Neuron (in vitro differentiated cells): Measurements from ENCODE around the gene HNRNPA0.

Experiments used
- H2AFZ ChIP-seq: one replicate; pipeline ENCODE4 v1.6.1; 2013; ENCODE audit warnings: low read depth, mild to moderate bottlenecking, inconsistent platforms, low read length, moderate library complexity
- H3K27me3 ChIP-seq: one replicate; pipeline ENCODE4 v1.6.1; 2013; ENCODE audit warnings: low read length; ENCODE audit not compliant: insufficient read depth
- H3K36me3 ChIP-seq: one replicate; pipeline ENCODE4 v1.6.1; 2013; ENCODE audit warnings: low read length; ENCODE audit not compliant: insufficient read depth
- H3K4me1 ChIP-seq: one replicate; pipeline ENCODE4 v1.6.1; 2013; ENCODE audit warnings: low read length; ENCODE audit not compliant: insufficient read depth
- H3K4me3 ChIP-seq: 2 replicates; pipeline ENCODE4 v1.5.1; 2013; ENCODE audit warnings: mild to moderate bottlenecking, low read length, moderate library complexity
- H3K9me3 ChIP-seq: one replicate; pipeline ENCODE4 v1.6.1; 2013; ENCODE audit warnings: low read length

The HNRNPA0 gene

DNA sequence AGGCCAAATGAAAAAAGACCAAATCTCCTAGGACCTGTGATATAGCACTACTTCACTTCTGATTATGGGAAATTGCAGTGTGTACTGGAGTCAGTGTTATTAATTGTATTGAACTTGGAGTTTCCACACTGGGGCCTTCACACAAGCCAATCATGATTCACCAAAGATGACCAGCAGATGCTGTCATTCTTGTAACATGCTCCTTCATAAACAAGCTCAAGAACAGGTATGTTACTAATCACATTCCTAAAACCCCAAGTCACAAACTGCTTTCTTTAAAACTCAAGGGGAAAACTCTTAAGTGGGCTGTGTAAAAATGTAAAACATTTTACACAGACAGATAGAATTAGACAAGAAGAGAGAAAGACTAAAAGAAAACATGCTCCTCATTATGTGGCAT, 23.8 kb downstream of the HNRNPA0 start:
- Histone ChIP-seq H3K4me3 (no peak overlapping the region), H3K9me3 (no peaks in the 10 kb centered on the region), H3K4me1 (peaks cover 11% of the 10 kb centered on the region), H3K36me3 (no peaks in the 10 kb centered on the region), H2AFZ (no peak overlapping the region), H3K27me3 (no peaks in the 10 kb centered on the region)

DNA sequence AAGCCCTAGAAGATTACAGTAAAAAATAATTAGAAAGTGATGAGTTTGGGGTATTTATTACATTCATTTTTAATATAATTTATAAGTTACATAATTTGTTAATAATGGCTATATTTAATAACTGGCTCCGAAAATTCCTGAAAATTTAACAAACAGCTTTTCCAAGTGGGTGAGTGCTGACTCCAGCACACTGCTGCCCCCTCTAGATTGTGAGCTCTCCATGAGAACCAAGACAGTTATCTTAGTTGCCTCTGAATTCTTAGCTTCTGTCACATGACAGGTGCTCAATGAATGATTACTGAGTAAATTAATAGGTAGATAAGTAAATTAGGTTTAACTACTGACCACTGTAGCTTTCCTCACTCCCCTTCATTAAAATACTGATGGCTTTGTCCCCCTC, 26.1 kb downstream of the HNRNPA0 start:
- Histone ChIP-seq H2AFZ (no peak overlapping the region), H3K27me3 (no peaks in the 10 kb centered on the region), H3K9me3 (no peaks in the 10 kb centered on the region), H3K4me3 (no peak overlapping the region), H3K36me3 (no peaks in the 10 kb centered on the region), H3K4me1 (no peaks in the 10 kb centered on the region)

DNA sequence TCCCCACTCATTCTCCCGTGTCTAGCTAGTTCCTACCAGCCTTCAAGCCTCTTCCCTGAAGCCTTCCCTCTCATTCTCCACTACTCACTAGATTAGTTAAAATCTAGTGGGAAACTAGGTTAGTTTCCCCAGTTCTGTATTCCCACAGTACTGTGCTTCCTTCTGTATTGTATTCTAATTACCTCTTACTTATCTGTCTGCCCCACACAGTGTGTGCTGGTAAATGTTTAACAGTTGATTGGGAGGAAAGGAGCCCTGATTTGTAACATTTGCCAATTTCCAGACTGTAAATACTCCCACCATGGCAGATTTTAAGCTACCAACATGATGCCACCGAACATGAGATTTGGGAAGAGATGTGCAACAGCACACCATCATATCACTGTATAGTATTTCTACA, 26.5 kb downstream of the HNRNPA0 start:
- Histone ChIP-seq H3K27me3 (no peaks in the 10 kb centered on the region), H3K4me1 (no peaks in the 10 kb centered on the region), H3K4me3 (no peak overlapping the region), H3K36me3 (no peaks in the 10 kb centered on the region), H3K9me3 (no peaks in the 10 kb centered on the region), H2AFZ (no peak overlapping the region)

DNA sequence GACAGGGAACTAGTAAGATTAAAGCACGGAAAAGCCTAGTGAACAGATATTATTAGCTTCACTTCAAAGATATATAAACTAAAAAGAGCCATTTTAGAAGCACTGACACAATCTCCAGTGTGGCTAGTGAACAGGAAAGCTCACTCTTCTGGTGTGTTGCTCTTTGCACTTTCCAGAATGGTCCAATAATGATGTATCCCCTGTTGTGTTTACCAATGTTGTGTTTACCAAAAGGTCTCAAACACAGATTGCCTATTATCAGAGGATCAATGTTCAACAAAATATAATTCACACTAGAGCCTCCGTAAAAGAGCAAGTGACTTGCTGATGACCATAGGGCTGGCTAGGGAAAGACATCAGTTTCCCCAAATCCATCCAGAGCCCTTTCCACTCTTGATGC, 29.9 kb downstream of the HNRNPA0 start:
- H3K4me1 ChIP-seq, result no peaks in the 10 kb centered on the region
- no peak overlapping the region for H2AFZ ChIP-seq
- no peaks in the 10 kb centered on the region for H3K9me3 ChIP-seq
- no peaks in the 10 kb centered on the region for H3K27me3 ChIP-seq
- H3K4me3 ChIP-seq, result no peak overlapping the region
- no peaks in the 10 kb centered on the region for H3K36me3 ChIP-seq

DNA sequence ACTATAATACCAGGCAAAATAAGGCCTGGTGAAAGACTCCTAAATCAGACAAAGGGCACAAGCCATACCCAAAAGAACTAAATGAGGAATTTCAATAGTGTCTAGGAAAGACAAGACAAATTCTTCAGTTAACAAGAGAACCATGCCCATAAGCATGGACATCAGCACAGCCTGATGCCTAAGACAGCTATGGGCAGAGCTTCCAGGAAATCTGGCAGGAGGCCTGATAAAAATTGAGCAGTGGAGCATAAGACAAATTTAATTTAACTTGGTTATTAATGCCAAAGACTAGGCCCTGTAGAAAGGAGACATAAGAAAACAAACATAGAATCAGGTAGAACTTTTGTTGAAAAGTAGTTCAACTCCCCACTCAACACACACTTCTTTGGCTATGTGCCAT, 35.6 kb downstream of the HNRNPA0 start:
- no peaks in the 10 kb centered on the region for H3K4me1 ChIP-seq
- no peaks in the 10 kb centered on the region for H3K9me3 ChIP-seq
- no peaks in the 10 kb centered on the region for H3K27me3 ChIP-seq
- no peak overlapping the region for H2AFZ ChIP-seq
- no peaks in the 10 kb centered on the region for H3K36me3 ChIP-seq
- H3K4me3 ChIP-seq, result no peak overlapping the region

DNA sequence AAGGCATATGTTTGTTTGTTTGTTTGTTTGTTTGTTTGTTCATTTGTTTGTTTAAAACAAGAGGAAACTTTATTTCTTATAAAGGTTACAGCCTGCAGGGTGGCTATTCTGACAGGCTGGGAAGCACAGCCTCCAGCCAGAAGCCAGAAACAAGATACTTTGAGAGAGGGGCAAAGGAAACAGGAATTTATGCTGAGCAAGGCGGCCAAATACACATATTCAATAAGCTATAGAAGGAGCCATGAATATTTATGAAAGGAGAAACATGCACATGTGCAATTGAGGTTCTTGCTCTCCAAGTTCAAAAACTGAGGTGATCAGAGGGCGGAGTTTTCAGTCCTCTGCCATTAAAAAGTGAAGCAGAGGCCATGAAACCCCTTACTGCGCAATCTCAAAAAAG, 37.8 kb downstream of the HNRNPA0 start:
- Histone ChIP-seq H3K27me3 (no peaks in the 10 kb centered on the region), H3K9me3 (no peaks in the 10 kb centered on the region), H3K36me3 (no peaks in the 10 kb centered on the region), H3K4me3 (no peak overlapping the region), H2AFZ (no peak overlapping the region), H3K4me1 (no peaks in the 10 kb centered on the region)

DNA sequence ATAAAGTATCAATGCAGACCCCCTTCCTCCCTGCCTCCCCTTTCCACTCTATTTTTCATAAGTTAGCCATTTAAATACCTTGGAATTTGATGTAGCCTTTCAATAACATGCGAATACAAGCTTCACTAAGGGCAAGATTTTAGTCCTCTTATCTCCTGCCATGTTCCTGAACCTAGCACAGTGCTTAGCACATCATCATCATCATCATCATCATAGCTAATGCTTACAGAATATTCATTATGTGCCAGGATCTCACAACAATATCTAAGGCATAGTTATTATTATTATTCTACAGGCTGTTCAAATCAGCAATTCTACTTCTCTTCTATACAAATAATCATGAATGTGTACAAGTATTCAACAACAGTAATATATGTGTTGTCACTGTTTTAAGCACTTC, 38.7 kb downstream of the HNRNPA0 start:
- H3K4me1 ChIP-seq, result no peaks in the 10 kb centered on the region
- no peaks in the 10 kb centered on the region for H3K9me3 ChIP-seq
- H2AFZ ChIP-seq, result no peak overlapping the region
- H3K4me3 ChIP-seq, result no peak overlapping the region
- no peaks in the 10 kb centered on the region for H3K27me3 ChIP-seq
- H3K36me3 ChIP-seq, result no peaks in the 10 kb centered on the region

DNA sequence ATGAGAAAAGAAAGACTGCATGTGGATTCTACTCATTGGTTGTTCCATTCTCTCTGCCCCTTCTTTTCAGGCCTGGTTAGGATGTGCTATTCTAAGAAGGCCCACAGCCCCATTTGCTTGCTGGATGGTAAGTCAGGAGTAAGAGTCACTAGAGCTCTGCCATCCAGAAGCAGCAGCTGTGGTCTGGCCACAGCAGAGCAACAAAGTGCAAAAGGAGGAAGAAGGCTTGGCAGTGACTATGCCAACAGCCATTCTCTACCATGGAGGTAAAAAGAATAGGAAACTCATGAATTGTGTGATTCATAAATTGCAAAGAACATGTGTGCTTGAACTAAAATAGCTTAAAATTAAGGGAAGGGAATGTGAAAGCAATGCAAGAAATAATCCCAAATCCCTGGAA, 39.2 kb downstream of the HNRNPA0 start:
- Histone ChIP-seq H3K9me3 (no peaks in the 10 kb centered on the region), H2AFZ (no peak overlapping the region), H3K4me3 (no peak overlapping the region), H3K36me3 (no peaks in the 10 kb centered on the region), H3K27me3 (no peaks in the 10 kb centered on the region), H3K4me1 (no peaks in the 10 kb centered on the region)

DNA sequence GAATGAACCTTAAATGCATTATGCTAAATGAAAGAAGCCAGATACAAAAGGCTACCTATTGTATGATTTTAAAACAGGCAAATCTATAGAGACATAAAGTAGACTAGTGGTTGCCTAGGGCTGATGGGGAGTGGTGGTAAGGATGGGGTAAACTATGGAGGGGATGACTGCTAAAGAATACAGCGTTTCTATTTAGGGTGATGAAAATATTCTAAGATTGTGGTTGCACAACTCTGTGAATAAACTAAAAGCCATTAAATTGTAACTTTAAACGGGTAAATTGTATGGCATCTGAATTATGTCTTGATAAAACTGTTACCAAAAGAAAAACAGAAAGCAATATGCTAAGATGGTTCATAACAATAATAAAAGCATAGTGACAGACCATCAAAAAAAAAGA, 39.7 kb downstream of the HNRNPA0 start:
- H3K4me3 ChIP-seq, result no peak overlapping the region
- no peaks in the 10 kb centered on the region for H3K9me3 ChIP-seq
- no peaks in the 10 kb centered on the region for H3K27me3 ChIP-seq
- H3K4me1 ChIP-seq, result no peaks in the 10 kb centered on the region
- no peak overlapping the region for H2AFZ ChIP-seq
- H3K36me3 ChIP-seq, result no peaks in the 10 kb centered on the region

DNA sequence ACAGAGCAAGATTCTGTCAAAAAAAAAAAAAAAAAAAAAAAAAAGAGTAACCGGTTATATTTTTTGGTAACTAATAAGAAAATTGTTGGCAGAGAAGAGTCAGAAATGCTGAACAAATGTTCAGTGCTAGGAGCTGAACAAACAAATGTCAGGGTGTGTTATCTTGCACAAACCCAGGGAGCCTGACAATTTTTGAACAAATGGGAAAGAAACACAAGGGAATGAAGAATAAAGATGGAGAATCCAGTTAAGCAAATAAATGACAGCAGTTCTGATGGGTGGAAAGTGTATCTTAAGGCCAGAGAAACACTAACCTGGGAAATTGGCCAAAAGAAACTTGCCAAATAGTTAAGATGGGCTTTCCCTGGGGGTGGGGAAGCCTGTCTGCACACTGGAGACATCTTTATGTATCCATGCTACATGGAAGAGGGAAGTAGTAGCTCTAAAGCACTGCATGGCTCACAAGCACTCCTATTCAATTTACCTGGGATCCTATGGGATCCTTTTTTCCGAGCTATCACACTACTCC, 42.0 kb downstream of the HNRNPA0 start:
- H3K36me3 ChIP-seq, result no peaks in the 10 kb centered on the region
- H3K4me1 ChIP-seq, result no peaks in the 10 kb centered on the region
- no peaks in the 10 kb centered on the region for H3K9me3 ChIP-seq
- no peak overlapping the region for H2AFZ ChIP-seq
- H3K4me3 ChIP-seq, result no peak overlapping the region
- H3K27me3 ChIP-seq, result no peaks in the 10 kb centered on the region

DNA sequence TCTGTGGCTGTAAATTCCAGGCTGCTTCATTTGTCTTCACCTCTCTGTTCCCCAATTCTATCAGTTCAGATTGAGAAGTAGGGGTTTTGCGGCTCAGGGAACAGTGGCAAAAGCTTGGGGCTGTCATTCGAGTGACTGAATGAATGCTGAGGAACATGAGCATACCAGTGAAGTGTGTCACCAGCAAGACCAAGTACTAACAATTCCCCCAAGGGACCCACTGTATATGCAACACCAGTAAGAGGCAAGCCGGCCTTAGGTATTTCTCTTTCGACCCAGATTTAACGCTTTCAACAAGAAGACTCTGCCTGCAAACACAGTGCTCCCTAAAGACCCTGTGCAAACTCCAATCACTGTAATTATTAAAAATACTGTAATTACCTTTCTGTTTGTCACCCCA, 44.1 kb downstream of the HNRNPA0 start:
- Histone ChIP-seq H3K4me3 (no peak overlapping the region), H3K27me3 (no peaks in the 10 kb centered on the region), H3K36me3 (no peaks in the 10 kb centered on the region), H3K9me3 (no peaks in the 10 kb centered on the region), H2AFZ (no peak overlapping the region), H3K4me1 (no peaks in the 10 kb centered on the region)

DNA sequence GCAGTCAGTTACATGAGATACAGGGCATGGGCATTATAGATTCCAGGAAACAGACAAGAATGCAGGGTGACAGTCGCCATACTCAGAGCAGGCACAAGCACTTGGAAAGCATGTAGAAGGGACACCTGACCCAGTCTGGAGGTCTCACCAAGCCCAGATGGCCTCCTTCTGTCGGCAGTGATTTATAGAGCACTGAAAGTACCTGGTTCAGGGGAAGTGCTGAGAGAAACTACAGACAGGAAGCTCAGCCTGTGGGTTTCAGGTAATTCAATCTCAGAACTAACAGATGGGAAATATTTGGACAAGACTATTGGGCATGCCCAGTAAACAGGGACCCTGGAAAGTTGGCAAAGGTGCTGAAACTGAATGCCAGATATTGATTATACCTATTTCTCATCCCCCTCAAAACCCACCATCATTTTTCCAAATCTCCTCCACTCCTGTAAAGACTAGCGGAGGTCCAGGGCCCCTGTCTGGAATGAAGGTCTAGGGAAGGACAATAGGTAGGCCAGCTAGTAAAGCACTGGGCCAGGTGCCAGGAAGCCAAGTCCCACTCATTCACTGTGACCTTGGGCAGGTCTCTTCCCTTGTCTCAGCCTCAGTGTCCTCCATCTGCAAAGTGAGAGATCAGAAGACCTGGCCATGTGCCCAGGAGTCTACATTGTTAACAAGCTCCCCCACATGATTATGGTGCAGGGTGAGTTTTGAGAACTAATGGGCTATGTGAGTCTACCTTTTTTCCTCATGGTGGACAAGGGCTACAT, 45.2 kb downstream of the HNRNPA0 start:
- Histone ChIP-seq H3K4me3 (no peak overlapping the region), H2AFZ (no peak overlapping the region), H3K36me3 (no peaks in the 10 kb centered on the region), H3K9me3 (no peaks in the 10 kb centered on the region), H3K27me3 (no peaks in the 10 kb centered on the region), H3K4me1 (no peaks in the 10 kb centered on the region)

DNA sequence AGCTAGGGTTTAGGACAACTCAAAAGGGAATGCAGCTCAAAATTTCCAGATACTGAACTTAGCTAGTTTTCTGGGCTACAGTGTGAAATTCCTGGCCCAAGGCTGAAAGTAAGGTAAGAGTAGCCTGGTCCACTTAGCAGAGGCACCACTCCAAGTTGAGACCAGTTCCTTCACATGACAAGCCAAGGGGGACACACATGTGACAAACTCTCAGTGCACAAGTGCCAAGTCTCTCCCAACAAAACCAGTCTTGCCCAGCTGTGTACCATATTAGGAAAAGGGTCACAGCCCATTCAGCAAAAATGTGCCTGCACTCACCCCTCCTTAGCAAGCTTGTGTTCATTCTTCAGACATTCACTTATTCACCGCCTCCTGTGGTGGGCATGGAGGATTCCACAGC, 46.1 kb downstream of the HNRNPA0 start:
- no peak overlapping the region for H2AFZ ChIP-seq
- H3K27me3 ChIP-seq, result no peaks in the 10 kb centered on the region
- no peaks in the 10 kb centered on the region for H3K9me3 ChIP-seq
- H3K4me1 ChIP-seq, result no peaks in the 10 kb centered on the region
- H3K36me3 ChIP-seq, result no peaks in the 10 kb centered on the region
- no peak overlapping the region for H3K4me3 ChIP-seq

DNA sequence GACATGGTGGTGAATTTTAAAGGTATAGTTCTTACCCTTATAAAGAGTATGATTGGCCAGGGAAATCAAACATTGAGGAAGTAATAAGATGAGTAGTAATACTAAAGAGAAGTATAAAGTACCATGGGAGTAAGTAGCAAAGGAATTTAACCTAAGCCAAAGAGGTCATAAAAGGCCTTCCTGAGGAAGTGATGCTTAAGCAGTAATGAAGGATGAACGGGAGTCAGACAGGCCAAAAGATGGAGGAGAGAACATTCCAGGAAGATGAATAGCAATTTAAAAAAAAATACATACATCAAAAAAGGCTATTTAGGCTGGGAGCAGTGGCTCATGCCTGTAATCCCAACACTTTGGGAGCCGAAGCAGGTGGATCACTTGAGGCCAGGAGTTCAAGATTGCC, 47.3 kb downstream of the HNRNPA0 start:
- Histone ChIP-seq H2AFZ (no peak overlapping the region), H3K9me3 (no peaks in the 10 kb centered on the region), H3K27me3 (no peaks in the 10 kb centered on the region), H3K4me1 (no peaks in the 10 kb centered on the region), H3K4me3 (no peak overlapping the region), H3K36me3 (no peaks in the 10 kb centered on the region)
